Body of pancreas (tissue), 4 donors: ENCODE measurements around the gene UFSP2. TPM values are rescaled to one million over a fixed set of nuclear protein-coding genes. Genes with fewer than 3 reads are reported as not detected.

ENCODE experiments used
- ATAC-seq: fragments of 150-250 bp; one replicate; pipeline ENCODE4 v1.9.1; 2016
- DNase-seq, 4 donors: peaks; one replicate each; pipeline ENCODE4 v3.0.0-alpha.2; 2019
- H3K27ac ChIP-seq, 4 donors: fragments of 200-600 bp; sonication (generic); 1 replicate in 3 of 4; 2 replicates in 1 of 4; pipeline versions ENCODE4 v1.5.1 to v1.6.1; 2016 to 2019; ENCODE audit warnings: mild to moderate bottlenecking in 1 of 4, mixed read lengths in 1 of 4, moderate library complexity in 1 of 4
- H3K27me3 ChIP-seq, 2 donors: fragments of 200-600 bp; sonication (generic); one replicate each; pipeline ENCODE4 v1.6.0; 2016; ENCODE audit warnings: mild to moderate bottlenecking in 1 of 2
- H3K36me3 ChIP-seq, 2 donors: fragments of 200-600 bp; sonication (generic); replicated peaks in 1 of 2; 2 replicates each; pipeline ENCODE4 v1.5.1; 2016; ENCODE audit warnings: low read depth in 2 of 2; ENCODE audit not compliant: insufficient read depth in 1 of 2
- H3K4me1 ChIP-seq: fragments of 200-600 bp; sonication (generic); one replicate; pipeline ENCODE4 v1.6.0; 2016
- H3K4me3 ChIP-seq, 2 donors: fragments of 200-600 bp; sonication (generic); 1 replicate in 1 of 2; 2 replicates in 1 of 2; pipeline ENCODE4 v1.5.1; 2016 to 2019
- H3K9me3 ChIP-seq, 3 donors: fragments of 200-600 bp; sonication (generic); 1 replicate in 2 of 3; 2 replicates in 1 of 3; pipeline ENCODE4 v1.5.1; 2016
- CTCF ChIP-seq, 7 experiments: fragments of 450-650 bp in 4 of 7; fragments of 200-600 bp in 3 of 7; sonication (generic) in 3 of 7; IDR thresholded peaks; one replicate each; pipeline ENCODE4 v1.5.1; 2016 to 2019; ENCODE audit warnings: antibody characterized with exemption in 7 of 7
- POLR2A ChIP-seq, 3 donors: fragments of 450-650 bp; IDR thresholded peaks; one replicate each; pipeline ENCODE4 v1.6.1; 2016; ENCODE audit warnings: antibody characterized with exemption in 3 of 3, mild to moderate bottlenecking in 2 of 3
- WGBS, 2 donors: methylation state at CpG; one replicate each; pipeline ENCODE4 v1.1.5; 2017; 5-methylcytosine and 5-hydroxymethylcytosine counted together
- intact Hi-C: fragments of 100-400 bp; cut with DNase I; formaldehyde crosslinking; loops from one replicate; pipeline ENCODE4 v1.15.1; 2023
- total RNA-seq, 2 donors: library from RNA; depleted of rRNA; stranded (reverse); fragments of >200 nt; gene quantifications; one replicate each; pipeline ENCODE4 v1.1.0, GENCODE V29; 2016

The UFSP2 gene
- total RNA-seq, 2 donors from 2014 or later = 14.8 to 18.5 TPM

DNA sequence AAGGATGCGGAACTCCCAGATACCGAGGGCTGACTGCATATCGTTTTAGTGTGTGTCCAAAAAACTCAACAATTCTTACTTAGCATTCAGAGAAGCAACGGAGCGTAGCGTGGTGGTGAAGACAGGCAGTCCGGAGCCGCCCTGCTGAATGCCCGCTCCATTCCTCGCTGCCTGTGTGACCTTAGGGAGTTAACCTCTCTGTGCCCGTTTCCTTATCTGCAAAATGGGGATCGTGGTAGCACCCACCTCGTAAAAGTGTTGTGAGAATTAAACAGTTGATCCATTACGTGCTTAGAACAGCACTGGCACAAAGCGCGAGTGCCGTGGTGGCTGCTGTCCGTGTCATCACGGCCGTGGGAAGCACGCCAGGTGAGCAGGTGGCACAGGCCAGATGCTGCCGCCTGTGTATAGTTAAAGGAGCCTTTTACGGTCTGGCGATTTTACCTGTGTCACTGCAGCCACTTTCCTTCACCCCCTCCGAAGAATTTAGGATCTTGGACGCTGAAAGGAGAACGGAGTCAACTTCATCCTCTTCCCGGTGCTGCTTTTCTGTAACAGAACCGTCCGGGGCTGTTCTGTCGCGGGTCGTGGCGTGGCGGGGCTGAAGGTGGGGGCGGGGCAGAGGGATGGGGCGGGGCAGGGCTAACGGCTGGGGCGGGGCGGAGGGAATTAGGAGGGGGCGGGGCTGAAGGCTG lies 44.9 kb upstream of the UFSP2 start:
- TF ChIP-seq CTCF (IDR thresholded peaks at IDR 0.05) (no peak), POLR2A (IDR thresholded peaks at IDR 0.05) (peak in 2 of 3 donors; percentile 65 to 74)
- H3K4me3 ChIP-seq = peak overlapping the region; percentile 26 to 45
- H3K27me3 ChIP-seq = no peaks in the 10 kb centered on the region
- peak overlapping the region; percentile 77 to 92 (median 80) for H3K27ac ChIP-seq
- H3K9me3 ChIP-seq = no peaks in the 10 kb centered on the region
- peak; percentile 65 for ATAC-seq
- H3K4me1 ChIP-seq = peaks cover 20% of the 10 kb centered on the region
- peak; percentile 91 to 96 (median 93) for DNase-seq
- 2 to 5% methylated on average over 27 to 28 of the region's 41 CpGs for WGBS, 2 donors
- H3K36me3 ChIP-seq = no peaks in the 10 kb centered on the region
- intact Hi-C loops = no loop called here

DNA sequence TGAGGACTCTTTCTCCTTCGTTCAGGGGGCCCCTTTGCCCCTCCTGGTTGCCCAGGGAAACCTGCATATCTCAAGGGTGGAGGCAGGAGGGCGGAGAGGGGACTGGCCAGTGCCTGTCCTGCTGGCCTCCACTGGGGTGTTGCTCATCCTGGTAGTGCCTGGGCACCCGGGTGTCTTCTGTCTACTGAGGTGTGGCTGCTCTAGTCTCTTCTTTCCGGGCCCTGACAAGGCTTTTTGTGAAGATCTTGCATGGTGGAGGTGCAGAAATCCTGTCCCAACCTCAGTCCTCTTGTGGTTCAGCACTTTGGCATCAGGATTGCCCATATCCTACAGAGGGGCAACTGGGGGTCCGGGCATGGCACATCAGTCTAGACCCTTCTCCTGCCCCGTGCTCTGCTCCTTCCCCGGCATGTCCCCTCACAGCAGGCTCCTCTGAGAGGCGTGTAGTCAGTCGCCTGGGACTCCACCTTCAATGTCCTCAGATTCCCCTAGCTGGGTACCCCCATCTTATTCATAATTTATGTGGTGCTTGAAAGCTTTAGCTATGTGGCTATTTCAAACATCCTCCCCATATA lies 43.9 kb upstream of the UFSP2 start:
- no peaks in the 10 kb centered on the region for H3K9me3 ChIP-seq
- no peak for ATAC-seq
- TF ChIP-seq CTCF (IDR thresholded peaks at IDR 0.05) (no peak), POLR2A (IDR thresholded peaks at IDR 0.05) (no peak)
- WGBS, 2 donors = 51 to 56% methylated on average over 8 to 9 of the region's 9 CpGs
- DNase-seq = peak in 1 of 4 donors; percentile 21
- H3K4me1 ChIP-seq = peaks cover 24% of the 10 kb centered on the region
- intact Hi-C loops = no loop called here
- no peak overlapping the region for H3K4me3 ChIP-seq
- no peak overlapping the region for H3K27ac ChIP-seq
- no peaks in the 10 kb centered on the region for H3K36me3 ChIP-seq
- no peaks in the 10 kb centered on the region for H3K27me3 ChIP-seq

- ATAC-seq = no peak
- Histone ChIP-seq H3K27ac (no peak overlapping the region), H3K9me3 (no peaks in the 10 kb centered on the region), H3K27me3 (no peaks in the 10 kb centered on the region), H3K4me3 (no peak overlapping the region), H3K4me1 (peaks cover 24% of the 10 kb centered on the region), H3K36me3 (no peaks in the 10 kb centered on the region)
- no peak for DNase-seq
- 63 to 76% methylated on average over 2 of the region's 2 CpGs for WGBS, 2 donors
- TF ChIP-seq POLR2A (IDR thresholded peaks at IDR 0.05) = no peak
- TF ChIP-seq CTCF (IDR thresholded peaks at IDR 0.05) = no peak
- intact Hi-C loops = no loop called here
These were observed 43.2 kb upstream of the UFSP2 start for GRCh38 chr4:185468999-185469398.

GRCh38 chr4:185467991-185468390 lies 42.2 kb upstream of the UFSP2 start:
- no peak for TF ChIP-seq CTCF (IDR thresholded peaks at IDR 0.05)
- TF ChIP-seq POLR2A (IDR thresholded peaks at IDR 0.05) = no peak
- ATAC-seq = no peak
- 85 to 87% methylated on average over 8 of the region's 8 CpGs for WGBS, 2 donors
- intact Hi-C loops = no loop called here
- Histone ChIP-seq H3K9me3 (no peaks in the 10 kb centered on the region), H3K27me3 (no peaks in the 10 kb centered on the region), H3K4me3 (no peak overlapping the region), H3K27ac (no peak overlapping the region), H3K36me3 (no peaks in the 10 kb centered on the region), H3K4me1 (peaks cover 24% of the 10 kb centered on the region)
- no peak for DNase-seq

GRCh38 chr4:185467101-185467500 lies 41.3 kb upstream of the UFSP2 start:
- ATAC-seq = no peak
- no peak for DNase-seq
- Histone ChIP-seq H3K9me3 (no peaks in the 10 kb centered on the region), H3K4me1 (peaks cover 24% of the 10 kb centered on the region), H3K36me3 (no peaks in the 10 kb centered on the region), H3K27me3 (no peaks in the 10 kb centered on the region), H3K27ac (no peak overlapping the region), H3K4me3 (no peak overlapping the region)
- intact Hi-C loops = no loop called here
- TF ChIP-seq POLR2A (IDR thresholded peaks at IDR 0.05) (no peak), CTCF (IDR thresholded peaks at IDR 0.05) (no peak)
- WGBS, 2 donors = 68 to 71% methylated on average over 4 of the region's 4 CpGs
